Left ventricle myocardium inferior (tissue), 1 donor: ENCODE measurements around the gene PRDX5. TPM values are rescaled to one million over a fixed set of nuclear protein-coding genes. Genes with fewer than 3 reads are reported as not detected.

Experiments used
- DNase-seq: peaks from one replicate; pipeline ENCODE4 v3.0.0-alpha.2; 2020
- H3K27ac ChIP-seq: fragments of 200-600 bp; replicated peaks from 2 replicates; pipeline ENCODE4 v1.8.0; 2021
- H3K27me3 ChIP-seq: fragments of 200-600 bp; 2 replicates; pipeline ENCODE4 v1.8.0; 2021; ENCODE audit warnings: low read depth
- H3K36me3 ChIP-seq: fragments of 200-600 bp; 2 replicates; pipeline ENCODE4 v1.8.0; 2021
- H3K4me1 ChIP-seq: fragments of 200-600 bp; 2 replicates; pipeline ENCODE4 v1.8.0; 2021
- H3K4me3 ChIP-seq: fragments of 200-600 bp; 2 replicates; pipeline ENCODE4 v1.8.0; 2021; ENCODE audit warnings: mild to moderate bottlenecking, moderate library complexity
- H3K9me3 ChIP-seq: fragments of 200-600 bp; replicated peaks from 2 replicates; pipeline ENCODE4 v1.8.0; 2021
- CTCF ChIP-seq: fragments of 200-600 bp; IDR thresholded peaks from 2 replicates; pipeline ENCODE4 v1.8.0; 2021; ENCODE audit warnings: antibody characterized with exemption, mild to moderate bottlenecking, borderline replicate concordance
- intact Hi-C: fragments of 100-400 bp; cut with micrococcal nuclease; formaldehyde crosslinking; loops from one replicate; pipeline ENCODE4 v1.11.0; 2022
- total RNA-seq: library from RNA; stranded (reverse); fragmentation: NEBNext Ultra II Directional; extraction: Animal tissue kit (Norgen Biotek cat#: 25700); gene quantifications from one replicate; pipeline ENCODE4 v1.2.1, GENCODE V29; 2021
- donor health status: DM: no; HTN: yes; CAD: no; lungs with severe emphysema.

Gene PRDX5
- total RNA-seq, 1 donor from 2014 or later, result 321 TPM

- no peaks in the 10 kb centered on the region for H3K36me3 ChIP-seq
- no peaks in the 10 kb centered on the region for H3K9me3 ChIP-seq
- no peak overlapping the region for H3K4me3 ChIP-seq
- H3K27ac ChIP-seq, result no peak overlapping the region
- no peak for TF ChIP-seq CTCF
- H3K4me1 ChIP-seq, result peaks cover 18% of the 10 kb centered on the region
- intact Hi-C loops, result no loop called here
- peaks cover 7% of the 10 kb centered on the region for H3K27me3 ChIP-seq
- no peak for DNase-seq
These were observed 20.8 kb downstream of the PRDX5 start for GRCh38 chr11:64338716-64339115.

- intact Hi-C loops, result no loop called here
- TF ChIP-seq CTCF, result no peak
- Histone ChIP-seq H3K4me1 (peaks cover 18% of the 10 kb centered on the region), H3K36me3 (no peaks in the 10 kb centered on the region), H3K27ac (no peak overlapping the region), H3K27me3 (peaks cover 7% of the 10 kb centered on the region), H3K4me3 (no peak overlapping the region), H3K9me3 (no peaks in the 10 kb centered on the region)
- DNase-seq, result no peak
These were observed 21.4 kb downstream of the PRDX5 start for GRCh38 chr11:64339286-64339685.

GRCh38 chr11:64339754-64340408, 22.0 kb downstream of the PRDX5 start, which contains the start of gene CCDC88B:
TSS of gene CCDC88B (plus strand) at chr11:64340204. CDS start at chr11:64340267, 63 bp downstream.
- Histone ChIP-seq H3K4me1 (peaks cover 18% of the 10 kb centered on the region), H3K27me3 (peaks cover 7% of the 10 kb centered on the region), H3K36me3 (no peaks in the 10 kb centered on the region), H3K9me3 (no peaks in the 10 kb centered on the region), H3K4me3 (peak within 1 kb of the TSS; percentile 36), H3K27ac (no peak within 1 kb of the TSS)
- TF ChIP-seq CTCF, result no peak
- intact Hi-C loops, result no loop called here
- peak; percentile 65 for DNase-seq

- Histone ChIP-seq H3K27ac (no peak overlapping the region), H3K9me3 (no peaks in the 10 kb centered on the region), H3K4me3 (peak overlapping the region; percentile 36), H3K27me3 (peaks cover 7% of the 10 kb centered on the region), H3K36me3 (no peaks in the 10 kb centered on the region), H3K4me1 (peaks cover 18% of the 10 kb centered on the region)
- intact Hi-C loops, result no loop called here
- TF ChIP-seq CTCF, result no peak
- DNase-seq, result no peak
These were observed 22.9 kb downstream of the PRDX5 start for GRCh38 chr11:64340671-64341335.

GRCh38 chr11:64341429-64341828, 23.5 kb downstream of the PRDX5 start:
- Histone ChIP-seq H3K4me1 (peaks cover 18% of the 10 kb centered on the region), H3K36me3 (no peaks in the 10 kb centered on the region), H3K4me3 (no peak overlapping the region), H3K9me3 (no peaks in the 10 kb centered on the region), H3K27ac (no peak overlapping the region), H3K27me3 (peaks cover 7% of the 10 kb centered on the region)
- DNase-seq, result no peak
- intact Hi-C loops, result no loop called here
- TF ChIP-seq CTCF, result no peak
